Activated effector memory CD4-positive, alpha-beta T cell treated with Interleukin-2 at 50 U/mL for 16 hours (primary cell): Measurements from ENCODE around the gene MCC.

Experiments
- DNase-seq: peaks from one replicate; pipeline ENCODE4 v3.0.0-alpha.2; 2020

MCC gene

DNA sequence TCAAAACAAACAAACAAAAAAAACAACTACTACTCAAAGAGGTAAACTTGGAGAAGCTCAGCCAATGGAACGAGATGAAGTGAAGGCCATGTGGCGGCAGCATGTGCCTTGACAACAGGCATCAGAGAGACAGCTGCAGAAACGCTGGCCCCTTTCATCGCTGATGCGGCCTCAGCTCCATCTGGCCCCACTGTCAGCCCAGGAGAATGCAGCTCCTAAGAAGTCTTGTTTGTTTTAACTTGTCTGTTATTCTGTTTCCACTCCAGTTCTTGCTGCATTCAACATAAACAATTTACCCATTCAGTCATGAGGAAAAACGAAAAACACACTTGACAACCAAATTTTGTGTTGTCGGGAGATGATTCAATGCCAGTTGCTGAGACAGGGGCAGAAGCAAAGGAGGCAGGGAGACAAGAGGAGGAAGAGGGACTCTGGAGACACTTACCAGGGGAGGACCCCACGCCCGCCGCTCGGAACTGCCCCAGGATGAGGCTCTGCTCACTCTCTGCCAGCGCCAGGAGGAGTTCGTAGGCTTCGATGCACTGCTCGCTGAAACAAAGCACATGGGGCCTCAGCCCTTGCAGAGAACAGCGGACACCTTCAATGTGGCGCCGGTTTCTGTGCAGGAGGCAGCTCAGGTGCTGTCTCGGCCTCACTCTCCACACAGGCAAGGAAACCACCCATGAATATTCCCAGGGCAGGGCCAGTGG, 420.5 kb downstream of the MCC start:
- no peak for DNase-seq

DNA sequence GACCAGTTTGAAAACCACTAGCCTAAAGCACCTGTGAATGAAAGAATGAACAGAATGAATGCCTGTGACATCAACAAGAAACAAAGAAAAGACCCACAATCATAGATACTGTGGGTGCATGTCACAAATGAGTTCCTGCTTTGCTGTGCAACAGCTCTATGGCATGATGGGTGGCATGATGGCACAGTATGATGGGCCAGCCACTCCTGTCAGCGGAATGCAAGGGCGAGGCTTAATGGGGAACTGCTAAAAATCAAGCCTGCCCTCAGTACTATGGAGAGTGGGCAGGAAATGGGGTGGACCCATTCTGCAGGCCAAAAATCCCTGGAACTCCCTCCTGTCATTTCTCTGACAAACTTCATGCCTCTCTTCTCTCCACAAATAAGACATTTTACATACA, 422.6 kb downstream of the MCC start:
- DNase-seq, result no peak

DNA sequence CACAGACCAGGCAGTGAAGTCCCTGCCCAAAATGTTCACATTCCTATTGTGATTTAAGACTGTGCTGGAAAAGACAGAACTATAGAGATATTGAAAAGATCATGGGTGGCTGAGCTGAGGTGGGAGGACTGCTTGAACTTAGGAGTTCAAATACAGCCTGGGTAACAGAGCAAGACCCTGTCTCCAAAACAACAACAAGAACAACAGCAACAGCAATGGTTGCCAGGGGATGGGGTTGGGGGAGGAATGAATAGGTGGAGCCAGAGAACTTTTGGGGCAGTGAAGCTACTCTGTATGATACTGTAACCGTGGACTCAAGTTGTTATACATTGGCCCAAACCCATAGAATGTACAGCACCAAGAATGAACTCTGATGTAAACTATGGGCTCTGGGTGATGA, 423.4 kb downstream of the MCC start:
- no peak for DNase-seq

DNA sequence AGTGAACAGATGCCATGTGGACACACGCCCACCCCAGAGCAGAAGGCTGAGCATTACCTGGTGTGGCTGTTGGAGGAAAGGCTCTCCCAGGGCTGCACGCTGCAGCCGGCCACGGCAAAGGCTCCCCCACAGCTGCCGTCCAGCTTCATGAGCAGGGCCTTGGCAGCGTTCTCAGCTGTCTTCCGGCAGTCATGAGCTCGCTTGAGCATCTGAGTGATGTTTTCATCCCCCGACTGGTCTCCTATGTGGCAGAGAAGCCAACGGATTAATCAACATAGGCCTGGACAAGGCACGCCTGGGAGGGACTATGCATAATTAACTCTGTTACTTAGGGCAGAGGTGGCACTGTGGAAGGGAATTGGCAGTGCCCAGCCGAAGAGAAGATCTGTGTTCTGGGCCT, 424.3 kb downstream of the MCC start:
- no peak for DNase-seq

DNA sequence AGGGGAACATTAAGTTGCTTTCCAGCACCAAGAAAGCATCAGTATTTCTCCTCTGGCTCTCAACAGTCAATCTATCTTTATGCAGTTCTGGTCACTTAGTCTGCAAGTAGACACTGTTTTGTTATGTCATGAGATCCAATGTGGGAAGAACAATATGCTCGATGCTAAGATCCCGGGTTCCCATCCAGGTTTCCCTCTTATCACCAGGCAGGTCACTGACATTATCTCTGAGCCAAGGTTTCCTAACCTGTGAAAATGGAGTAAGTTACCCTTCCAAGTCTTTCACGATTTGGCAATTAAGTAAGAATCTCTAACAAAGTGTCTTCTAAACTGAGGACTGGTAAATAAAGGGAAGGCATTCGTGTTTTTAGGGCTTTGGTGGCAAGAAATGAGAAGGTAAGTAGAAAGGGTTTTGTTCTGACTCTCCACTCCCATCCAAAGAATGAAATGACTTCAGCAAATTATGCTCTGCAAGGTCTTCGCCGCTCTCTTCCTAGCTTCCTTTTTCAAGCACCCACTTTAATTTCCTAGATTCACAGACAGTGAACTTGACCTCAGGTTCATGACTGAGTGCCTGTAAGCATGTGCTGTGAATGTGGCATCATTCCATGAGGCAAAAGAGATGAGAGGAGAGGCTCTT, 425.3 kb downstream of the MCC start:
- no peak for DNase-seq

DNA sequence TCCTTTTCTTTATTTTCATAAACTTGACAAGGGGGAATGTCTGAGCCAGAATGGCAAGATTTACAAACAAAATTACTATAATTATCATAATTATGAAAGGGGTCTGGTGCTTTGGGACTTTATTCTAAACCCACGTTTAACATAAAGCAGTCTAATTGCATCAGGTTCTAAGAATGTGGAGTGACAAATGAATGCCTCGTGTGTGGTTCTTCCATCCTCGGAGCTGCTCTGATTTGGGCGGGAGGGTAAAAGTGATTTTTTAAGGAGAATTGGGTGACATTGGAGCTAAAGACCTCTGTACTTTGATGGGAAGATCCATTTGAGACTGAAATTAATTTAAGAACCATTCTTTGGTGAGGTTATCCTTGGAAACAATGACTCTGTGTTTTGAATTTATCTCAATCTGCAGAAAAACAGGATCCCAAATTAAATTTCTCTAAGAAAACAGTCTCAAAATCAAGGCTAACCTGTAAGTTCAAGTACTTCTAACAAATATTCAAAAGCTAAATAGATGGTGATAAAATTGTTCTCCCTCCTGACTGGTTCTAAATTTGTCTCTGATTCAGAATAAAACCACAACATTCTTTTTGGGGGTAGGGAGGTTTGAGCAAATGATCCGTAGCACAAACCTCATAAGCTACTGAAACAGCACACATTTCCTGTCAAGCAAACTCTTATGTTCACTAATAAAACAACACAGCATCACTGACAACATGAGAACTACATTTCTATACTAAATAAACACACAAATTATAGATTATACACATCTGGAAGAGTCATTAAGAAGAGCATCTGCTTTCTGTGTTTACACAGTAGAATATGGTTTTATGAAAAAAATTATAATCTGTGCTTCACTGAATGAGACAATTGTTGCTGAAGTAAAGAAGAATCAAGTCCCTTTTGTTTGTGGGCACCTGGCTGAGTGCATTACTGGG, 426.1 kb downstream of the MCC start:
- no peak for DNase-seq

DNA sequence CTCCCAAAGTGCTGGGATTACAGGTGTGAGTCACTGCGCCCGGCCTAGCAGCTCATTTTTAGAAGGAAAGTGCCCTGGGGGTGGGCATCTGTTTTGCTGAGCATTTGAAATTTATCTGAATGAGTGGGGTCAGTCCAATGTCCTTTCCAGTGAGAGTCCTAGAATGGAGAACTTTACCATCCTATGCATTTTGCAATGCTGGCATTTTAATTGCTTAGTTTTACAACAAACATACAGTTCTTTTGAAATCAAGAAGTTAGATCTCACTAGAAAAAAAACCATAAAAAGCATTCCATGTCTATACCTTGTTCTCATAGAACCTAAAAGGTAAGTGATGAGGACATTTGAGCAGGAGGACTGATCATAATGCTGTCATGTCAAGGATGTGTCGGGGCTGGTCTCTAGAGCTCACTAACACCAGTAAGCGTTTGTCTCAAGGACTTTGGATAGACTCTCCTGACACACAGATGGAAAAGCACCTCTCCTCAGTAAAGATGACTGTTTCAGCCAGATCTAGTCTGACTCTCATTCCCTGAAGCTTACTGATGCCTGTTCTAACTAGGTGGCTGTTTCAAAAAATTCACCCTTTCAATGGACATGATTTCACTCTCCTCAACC, 427.7 kb downstream of the MCC start:
- no peak for DNase-seq

DNA sequence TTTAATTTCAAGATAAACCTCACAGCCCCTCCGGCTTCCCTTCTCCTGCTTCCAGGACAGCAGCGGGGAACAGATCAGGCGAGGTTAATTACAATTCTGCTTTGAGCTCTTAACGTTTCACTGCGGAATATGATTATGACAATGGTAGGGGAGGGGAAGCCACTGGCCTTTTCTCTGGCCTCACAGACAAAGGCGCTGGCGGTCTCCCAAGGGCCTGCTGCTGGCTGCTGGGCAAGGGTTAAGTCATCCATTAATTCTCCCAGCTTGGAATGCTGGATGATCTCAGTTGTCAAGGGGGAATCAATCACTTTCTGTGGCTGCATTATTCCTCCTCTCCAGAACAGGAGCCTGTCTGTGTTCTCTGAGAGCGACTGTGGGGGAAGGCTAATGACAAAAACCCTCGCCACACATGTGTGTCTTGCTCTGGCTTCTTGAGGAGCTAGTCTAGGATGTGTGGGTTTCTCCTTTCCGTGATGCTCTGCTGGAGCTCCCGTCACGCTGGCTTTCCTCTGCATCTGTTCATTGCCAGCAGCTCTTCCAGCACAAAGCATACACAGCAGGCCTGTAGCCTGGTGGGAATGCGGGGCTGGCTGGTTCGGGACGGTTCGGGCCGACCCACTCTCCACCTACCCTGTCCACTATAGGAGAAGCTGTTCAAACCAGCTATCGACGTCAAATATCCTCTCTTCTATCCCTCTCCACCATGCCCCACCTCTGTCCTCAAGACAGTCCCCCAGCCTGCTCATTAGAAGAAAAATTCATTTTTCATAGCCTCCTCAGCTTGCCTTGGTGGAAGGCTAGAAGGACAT, 428.8 kb downstream of the MCC start:
- DNase-seq, result no peak

DNA sequence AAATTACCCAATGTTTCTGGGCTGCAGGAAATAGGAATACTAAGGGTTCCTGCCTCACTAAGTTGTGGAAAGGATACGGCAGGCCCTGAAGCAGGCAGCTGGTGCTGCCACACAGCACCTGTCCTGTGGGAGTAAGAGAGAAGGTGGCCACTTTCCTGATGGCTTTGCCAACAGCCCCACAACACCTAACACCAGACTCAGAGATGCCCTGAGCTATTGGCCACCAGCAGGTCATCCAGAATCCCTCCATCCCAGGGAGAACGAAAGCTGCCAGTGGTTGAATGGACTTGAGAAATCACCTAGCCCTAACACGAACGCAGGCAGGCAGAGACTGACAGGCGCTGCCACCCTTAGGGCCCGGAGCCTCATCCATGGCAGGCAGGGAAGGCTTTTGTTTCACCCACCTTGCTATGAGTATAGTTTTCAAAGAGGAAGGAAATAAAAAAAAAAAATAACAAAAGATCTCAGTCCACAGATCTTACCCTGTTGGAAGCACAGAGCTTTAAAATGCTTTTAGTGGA, 429.5 kb downstream of the MCC start:
- DNase-seq, result no peak

DNA sequence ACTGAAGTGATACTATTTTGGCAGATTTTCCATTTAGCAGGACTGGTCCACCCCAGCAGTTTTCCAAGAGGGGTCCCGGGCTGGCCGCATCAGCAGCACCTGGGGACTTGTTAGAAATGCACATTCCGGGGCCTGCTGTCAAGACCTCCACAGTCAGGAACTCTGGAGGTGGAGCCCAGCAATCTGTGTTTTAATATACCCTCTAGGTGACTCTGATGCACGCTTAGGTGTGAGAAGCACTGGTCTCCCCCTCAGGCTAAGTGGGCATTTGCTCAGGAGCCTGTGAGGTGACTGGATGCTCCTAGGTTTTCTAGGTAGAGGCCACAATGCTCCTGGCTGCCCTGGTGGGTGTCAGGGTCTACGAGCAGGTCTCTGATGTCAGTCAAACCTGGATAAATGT, 430.0 kb downstream of the MCC start:
- DNase-seq, result no peak

DNA sequence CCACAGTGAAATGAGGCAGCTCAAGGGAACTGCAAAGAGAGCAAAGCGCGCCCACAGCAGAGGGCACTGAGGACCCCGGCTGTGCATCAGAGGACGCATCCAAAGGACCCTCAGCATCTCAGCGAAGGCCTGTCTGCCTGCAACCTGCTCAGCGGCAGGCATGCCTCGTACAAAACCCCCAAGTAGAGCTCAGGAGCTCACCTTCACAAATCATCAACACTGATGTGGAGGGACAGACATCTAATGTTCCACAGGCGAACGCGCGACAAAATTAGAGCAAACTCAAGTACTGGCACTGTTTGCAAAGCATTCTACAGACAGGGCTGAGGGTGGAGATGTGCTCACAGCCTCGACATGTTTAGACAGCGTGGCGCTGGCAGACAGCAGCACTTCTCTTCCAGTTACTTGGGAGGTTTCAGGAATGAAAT, 430.7 kb downstream of the MCC start:
- no peak for DNase-seq

DNA sequence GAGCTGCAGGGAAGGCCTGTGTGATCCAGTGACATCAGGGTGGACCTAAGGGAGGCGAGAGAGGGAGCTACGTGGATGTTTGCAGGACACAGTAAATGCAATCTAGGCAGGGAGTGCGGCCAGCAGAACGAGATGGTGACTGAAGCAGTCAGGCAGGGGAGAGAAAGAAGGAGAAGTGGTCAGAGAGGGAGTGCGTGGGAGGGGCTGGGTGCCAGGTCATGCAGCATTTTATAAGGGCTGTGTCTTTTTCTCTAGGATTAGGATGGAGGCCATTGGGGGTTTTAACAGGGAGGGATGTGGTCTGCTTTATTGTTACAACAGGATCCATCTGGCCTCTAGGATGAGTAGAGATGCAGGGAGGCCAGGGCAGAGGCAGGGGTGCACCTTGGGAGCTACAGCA, 431.3 kb downstream of the MCC start:
- DNase-seq, result no peak

DNA sequence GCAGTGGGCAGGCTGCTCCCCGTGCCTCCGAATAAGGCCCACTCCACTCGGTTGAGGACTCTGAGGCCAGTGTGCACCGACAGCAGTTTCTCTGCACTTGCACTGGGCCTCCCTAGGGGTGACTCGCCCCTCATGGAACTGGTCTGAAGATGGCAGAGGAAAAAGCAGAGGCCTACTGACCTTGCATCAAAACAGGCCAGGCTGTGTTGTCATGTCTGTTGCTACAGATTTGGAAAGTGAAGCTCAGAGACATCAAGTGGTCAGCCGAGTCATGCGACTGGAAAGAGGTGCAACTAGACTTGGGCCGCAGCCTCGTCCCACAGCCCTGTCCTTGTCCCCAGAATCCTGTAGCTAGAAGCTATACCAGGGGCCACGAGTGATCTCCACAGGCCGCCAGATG, 433.4 kb downstream of the MCC start:
- no peak for DNase-seq

DNA sequence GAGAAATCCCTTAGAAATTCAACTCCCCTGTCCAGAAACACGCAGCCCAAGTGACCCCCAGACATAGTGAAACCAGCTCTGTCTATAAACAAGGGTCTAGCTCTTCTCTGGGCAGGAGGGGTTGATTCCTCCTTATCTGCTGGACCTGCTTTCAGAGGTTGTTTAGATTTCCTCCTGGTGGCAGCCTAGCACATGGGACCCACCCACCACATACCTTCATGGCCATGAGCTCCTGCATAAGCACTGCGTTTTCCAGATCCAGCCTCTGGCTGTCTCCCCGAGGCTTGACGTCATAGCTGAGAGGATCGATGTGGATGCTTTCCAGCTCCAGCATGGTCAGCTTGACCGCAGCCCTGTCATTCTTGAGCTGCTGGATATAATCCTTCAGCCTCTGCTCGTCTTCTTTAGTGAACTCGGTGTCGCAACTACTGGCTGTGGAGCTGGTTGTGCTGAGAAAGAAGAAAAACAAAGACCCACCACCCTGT, 434.7 kb downstream of the MCC start:
- no peak for DNase-seq

DNA sequence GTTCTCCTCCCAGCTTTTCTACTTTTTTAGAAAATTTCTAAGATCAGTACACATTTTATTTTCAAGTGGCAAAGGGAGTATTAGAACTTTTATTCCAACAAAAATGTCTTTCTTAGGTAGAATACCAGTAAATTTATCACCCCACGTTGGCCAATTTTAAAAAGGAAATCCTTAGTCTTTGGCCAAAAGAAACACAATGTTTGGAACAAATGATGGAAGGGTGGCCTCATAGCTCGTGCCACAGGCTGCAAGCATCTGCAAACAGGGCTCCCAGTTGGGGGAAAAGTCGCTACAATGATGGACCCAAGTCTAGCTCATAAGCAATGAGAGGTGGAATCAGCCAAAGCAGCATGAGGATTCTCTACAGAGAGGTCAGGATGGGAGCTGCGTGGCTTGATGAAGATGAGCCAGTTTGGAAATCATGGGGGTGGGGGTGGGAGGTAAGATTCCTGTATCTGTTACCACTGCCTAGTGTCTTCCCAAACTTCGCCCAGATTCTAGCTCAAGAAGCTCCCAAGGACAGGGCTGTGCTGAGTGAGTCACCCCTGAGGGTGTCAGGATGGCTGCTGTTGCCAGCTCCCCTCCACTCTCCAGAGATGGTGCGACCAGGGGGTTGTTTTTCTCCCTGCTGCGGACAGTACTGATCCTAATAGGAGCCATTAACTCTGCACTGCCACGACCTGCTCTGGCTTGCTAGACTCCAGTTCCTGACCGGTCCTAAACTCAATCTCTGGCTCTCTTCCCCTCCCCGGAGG, 436.0 kb downstream of the MCC start:
- DNase-seq, result no peak

DNA sequence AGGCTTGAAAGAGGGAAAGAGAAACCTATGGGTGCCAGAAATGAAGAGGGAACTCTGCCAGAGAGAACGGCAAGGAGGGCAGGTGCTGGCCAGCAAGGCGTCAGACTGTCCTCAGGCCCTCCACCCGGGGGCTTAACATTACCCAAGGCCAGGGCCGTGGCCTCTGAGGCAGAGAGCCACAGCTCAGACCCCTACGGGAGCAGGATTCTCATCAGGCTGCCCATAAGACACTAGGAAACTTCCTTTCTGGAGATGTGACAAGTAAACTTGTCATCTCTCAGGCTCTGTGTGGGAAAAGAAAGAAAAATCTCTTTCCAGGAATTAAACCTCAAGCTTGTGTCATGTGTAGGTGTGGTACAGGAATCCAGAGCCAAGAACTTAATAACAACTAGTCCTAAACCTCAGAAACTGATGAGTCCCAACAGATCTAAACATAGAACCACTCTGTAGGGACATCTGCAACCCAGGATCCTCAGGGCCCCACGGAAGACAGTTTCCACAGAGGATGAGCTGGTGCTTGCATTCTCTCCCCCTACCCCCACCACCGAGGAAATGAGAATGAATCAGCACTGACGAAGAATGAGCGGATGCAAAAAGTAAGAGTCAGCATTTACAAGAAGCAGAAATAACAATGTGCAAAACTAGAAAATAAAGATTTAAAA, 437.4 kb downstream of the MCC start:
- DNase-seq, result peak; percentile 6

DNA sequence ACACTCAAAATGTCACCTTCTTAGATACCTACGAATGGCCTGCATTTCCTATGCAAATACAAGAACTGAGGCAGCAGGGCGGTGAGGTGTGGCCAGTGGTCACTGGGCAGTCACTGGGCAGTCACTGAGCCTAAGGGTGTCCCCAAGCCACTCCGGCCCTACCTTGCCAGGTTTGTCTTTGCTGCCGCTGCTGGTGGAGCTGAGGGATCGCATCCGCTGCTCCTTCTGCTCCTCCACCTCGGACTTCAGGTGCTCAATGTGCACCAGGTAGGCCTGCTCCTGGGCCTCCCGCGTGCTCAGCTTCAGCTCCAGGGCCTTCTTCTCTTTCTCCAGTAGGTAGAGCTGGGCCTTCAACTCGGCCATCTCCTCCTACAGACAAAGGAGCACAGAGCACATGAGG, 439.3 kb downstream of the MCC start:
- no peak for DNase-seq

DNA sequence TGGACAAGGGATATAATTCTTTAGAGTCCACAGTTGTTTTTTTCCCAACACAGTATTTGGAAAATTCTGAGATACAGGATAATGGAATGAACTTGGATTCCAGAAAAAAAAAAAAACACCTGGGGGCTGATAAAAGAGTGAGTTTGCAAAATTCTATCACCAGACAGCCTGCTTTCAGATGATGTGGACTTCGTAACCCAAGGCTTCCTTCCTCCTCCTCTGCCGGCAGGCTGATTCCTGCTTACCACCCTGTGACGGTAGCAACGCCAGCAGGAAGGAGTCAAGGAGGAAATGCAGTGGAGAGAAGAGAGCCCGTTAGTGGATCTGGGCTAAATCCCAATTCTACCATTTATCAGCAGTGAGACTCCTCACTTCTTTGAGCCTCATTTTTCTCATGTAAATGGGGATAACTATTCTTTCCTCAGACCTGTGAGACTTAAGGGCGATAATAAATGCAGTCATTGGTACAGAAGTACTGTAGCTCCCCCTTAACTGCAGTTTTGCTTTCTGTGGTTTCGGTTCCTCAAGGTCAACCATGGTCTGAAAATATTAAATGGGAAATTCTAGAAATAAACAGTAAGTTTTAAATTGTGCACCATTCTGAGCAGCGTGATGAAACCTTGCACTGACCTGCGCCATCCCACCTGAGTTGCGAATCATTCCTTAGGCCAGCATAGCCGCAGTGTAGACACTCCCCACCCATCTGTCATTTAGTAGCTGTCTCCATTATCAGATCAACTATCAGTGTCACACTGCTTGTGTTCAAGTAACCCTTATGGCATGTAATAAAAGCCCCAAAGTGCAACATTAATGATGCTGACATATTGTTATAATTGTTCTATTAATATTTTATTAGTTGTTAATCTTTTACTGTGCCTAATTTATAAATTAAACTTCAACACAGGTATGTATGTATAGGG, 440.3 kb downstream of the MCC start:
- DNase-seq, result no peak

DNA sequence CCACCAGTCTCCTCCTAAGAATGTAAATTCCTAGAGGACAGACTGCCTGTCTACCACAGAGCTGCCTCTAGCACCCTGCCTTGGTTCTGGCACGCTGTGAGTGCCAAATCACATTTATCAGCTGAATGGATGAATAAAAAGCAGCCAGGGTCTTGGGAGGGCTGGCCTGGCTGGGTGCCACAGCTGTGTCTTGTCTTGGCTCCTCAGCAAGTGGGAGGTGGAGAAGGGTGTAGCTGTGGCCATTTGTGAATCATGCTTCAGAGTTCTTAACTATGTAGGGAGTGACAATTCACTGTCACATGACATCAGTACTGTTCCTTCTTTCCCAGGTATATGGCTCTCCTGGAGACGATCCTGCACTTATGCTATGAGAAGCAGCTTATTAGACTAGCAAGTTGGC, 441.0 kb downstream of the MCC start:
- DNase-seq, result no peak
